ENCODE results near the gene IDH3A. TPM values are rescaled to one million over a fixed set of nuclear protein-coding genes. Genes with fewer than 3 reads are reported as not detected.

IDH3A gene
- total RNA-seq, 2 experiments from 2014 or later, result 47.0 to 140 TPM

DNA sequence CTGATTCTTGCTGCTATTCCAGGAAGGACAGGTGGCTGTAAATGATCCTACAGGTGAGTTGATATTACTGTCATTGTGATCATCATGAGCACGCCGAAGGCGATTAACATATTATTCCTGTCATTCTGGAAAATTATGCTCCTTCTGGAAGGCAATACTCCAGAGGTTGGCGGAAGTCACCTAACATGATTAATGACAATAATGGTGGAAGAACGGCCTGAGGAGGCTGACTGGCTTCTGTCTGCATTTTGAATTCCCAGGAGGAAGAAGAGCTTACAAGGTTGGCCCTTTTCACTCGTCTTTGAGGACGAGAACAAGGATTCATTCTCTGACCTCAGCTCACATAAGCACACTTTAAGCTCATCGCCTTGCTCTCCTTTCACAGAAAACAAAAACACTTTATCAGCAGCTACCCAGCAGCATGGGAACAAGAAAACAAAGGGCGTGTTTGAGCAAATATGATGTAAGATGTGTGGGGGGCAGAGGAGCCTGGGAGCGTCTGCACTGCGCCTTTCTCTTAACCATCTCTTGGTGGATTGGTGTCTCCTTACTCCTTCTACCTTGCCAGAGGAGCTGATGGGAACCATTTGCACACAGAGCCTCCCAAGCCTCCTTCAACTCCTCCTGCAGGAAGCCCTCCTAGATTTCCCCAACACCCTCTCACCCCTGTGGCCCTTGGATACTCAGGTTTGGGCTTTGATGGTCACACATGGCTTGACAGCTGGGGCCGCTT lies 62.2 kb downstream of the IDH3A start:
- Histone ChIP-seq H3K79me2 (ENCODE audit: insufficient read depth, low read depth, low read length) (no peaks in the 10 kb centered on the region), H2AFZ (ENCODE audit: low read length) (no peak overlapping the region), H4K20me1 (ENCODE audit: insufficient read depth, low read length) (no peaks in the 10 kb centered on the region), H3K9me2 (ENCODE audit: insufficient read depth, low read length) (no peaks in the 10 kb centered on the region), H3K9me3 (ENCODE audit: low read length) (no peaks in the 10 kb centered on the region), H3K4me1 (ENCODE audit: insufficient read depth, low read length, poor library complexity, severe bottlenecking) (no peaks in the 10 kb centered on the region), H3K27ac (ENCODE audit: low read depth, low read length, poor library complexity, severe bottlenecking) (no peak overlapping the region), H3K36me3 (ENCODE audit: insufficient read depth, low read length) (no peaks in the 10 kb centered on the region), H3K4me3 (ENCODE audit: low read depth, low read length, poor library complexity, severe bottlenecking) (no peak overlapping the region), H3K4me2 (ENCODE audit: low read length) (no peak overlapping the region)
- BruUV-seq (replicated peaks), result no TSS peak
- POLR2A ChIA-PET, result interaction anchor here (0.6 to 1.0 kb wide), 3 partner anchors 16 to 84 kb away, joined by 3 to 4 read pairs (median 3); no protein-coding TSS in a partner anchor
- intact Hi-C loops (cut with micrococcal nuclease; ENCODE audit: unreplicated experiment), result no loop called here
- TF ChIP-seq EZH2phosphoT487 (IDR thresholded peaks at IDR 0.05; ENCODE audit: borderline replicate concordance, low read depth, low read length) (no peak), CTCF (conservative IDR thresholded peaks at IDR 0.05; ENCODE audit: low read length) (no peak)
- CTCF ChIA-PET (ENCODE audit: unreplicated experiment), result interaction anchor here (0.6 kb wide), 1 partner anchor 15 kb away, joined by 4 read pairs; no protein-coding TSS in a partner anchor
- DNase-seq (ENCODE audit: low spot score), result no peak

- Histone ChIP-seq H3K9me3 (ENCODE audit: low read length) (no peaks in the 10 kb centered on the region), H3K79me2 (ENCODE audit: insufficient read depth, low read depth, low read length) (no peaks in the 10 kb centered on the region), H3K9me2 (ENCODE audit: insufficient read depth, low read length) (no peaks in the 10 kb centered on the region), H3K36me3 (ENCODE audit: insufficient read depth, low read length) (no peaks in the 10 kb centered on the region), H3K4me3 (ENCODE audit: low read depth, low read length, poor library complexity, severe bottlenecking) (no peak overlapping the region), H3K4me1 (ENCODE audit: insufficient read depth, low read length, poor library complexity, severe bottlenecking) (no peaks in the 10 kb centered on the region), H3K4me2 (ENCODE audit: low read length) (no peak overlapping the region), H2AFZ (ENCODE audit: low read length) (no peak overlapping the region), H4K20me1 (ENCODE audit: insufficient read depth, low read length) (no peaks in the 10 kb centered on the region), H3K27ac (ENCODE audit: low read depth, low read length, poor library complexity, severe bottlenecking) (no peak overlapping the region)
- TF ChIP-seq EZH2phosphoT487 (IDR thresholded peaks at IDR 0.05; ENCODE audit: borderline replicate concordance, low read depth, low read length) (no peak), CTCF (conservative IDR thresholded peaks at IDR 0.05; ENCODE audit: low read length) (no peak)
- intact Hi-C loops (cut with micrococcal nuclease; ENCODE audit: unreplicated experiment), result no loop called here
- no peak for DNase-seq (ENCODE audit: low spot score)
- no TSS peak for BruUV-seq (replicated peaks)
- CTCF ChIA-PET (ENCODE audit: unreplicated experiment), result interaction anchor here (0.6 kb wide), 1 partner anchor 14 kb away, joined by 4 read pairs; no protein-coding TSS in a partner anchor
- POLR2A ChIA-PET, result no interaction called here
Observed at GRCh38 chr15:78212008-78212407, 62.8 kb downstream of the IDH3A start.
